K562 (cell line): ENCODE results near the gene ARHGEF17. TPM values are rescaled to one million over a fixed set of nuclear protein-coding genes. Genes with fewer than 3 reads are reported as not detected.

Source experiments
- CBX3 ChIP-seq, 2 experiments: IDR thresholded peaks; 1 replicate in 1 of 2; 2 replicates in 1 of 2; pipeline ENCODE4 v1.6.1; 2012; ENCODE audit warnings: inconsistent platforms in 2 of 2, low read length in 2 of 2, borderline replicate concordance in 1 of 2, control low read depth in 1 of 2
- CTBP1 ChIP-seq: fragments of 450-650 bp; IDR thresholded peaks from 2 replicates; pipeline ENCODE4 v1.6.1; 2016; ENCODE audit warnings: borderline replicate concordance
- ETV5 ChIP-seq: sonication (generic); formaldehyde crosslinking; IDR thresholded peaks from 2 replicates; pipeline ENCODE4 v1.4.0; 2020; ENCODE audit warnings: low read depth, mild to moderate bottlenecking, missing genetic modification reagents
- HCFC1 ChIP-seq: IDR thresholded peaks from 2 replicates; pipeline ENCODE4 v1.6.1; 2012; ENCODE audit warnings: low read depth, low read length, improper control_type of control experiment
- HMG20B ChIP-seq: fragments of 250-450 bp; sonication (Bioruptor Pico); IDR thresholded peaks from 2 replicates; pipeline ENCODE4 v1.5.0; 2021; ENCODE audit warnings: mild to moderate bottlenecking
- LARP7 ChIP-seq: fragments of 450-650 bp; IDR thresholded peaks from 2 replicates; pipeline ENCODE4 v1.6.1; 2016
- NFYB ChIP-seq: IDR thresholded peaks from 2 replicates; pipeline ENCODE4 v1.6.1; 2011; ENCODE audit warnings: mild to moderate bottlenecking, moderate library complexity; ENCODE audit not compliant: insufficient read length; ENCODE audit errors: extremely low read depth
- RAD21 ChIP-seq, 2 experiments: fragments of 250-450 bp in 1 of 2; fragments of 450-650 bp in 1 of 2; sonication (Bioruptor Pico) in 1 of 2; formaldehyde crosslinking in 1 of 2; IDR thresholded peaks in 1 of 2; conservative IDR thresholded peaks in 1 of 2; 2 replicates each; pipeline versions ENCODE4 v1.4.0 to v1.8.0; 2020 to 2022; ENCODE audit warnings: mild to moderate bottlenecking in 2 of 2, moderate library complexity in 1 of 2
- SP1 ChIP-seq: sonication (generic); formaldehyde crosslinking; IDR thresholded peaks from 2 replicates; pipeline ENCODE4 v1.8.1; 2022; ENCODE audit warnings: mild to moderate bottlenecking, missing genetic modification reagents
- WHSC1 ChIP-seq: IDR thresholded peaks from one replicate; pipeline ENCODE4 v1.6.1; 2012; ENCODE audit warnings: low read length, control low read depth, inconsistent platforms
- XRCC4 ChIP-seq: IDR thresholded peaks from one replicate; pipeline ENCODE4 v1.6.1; 2011; ENCODE audit not compliant: insufficient read depth, insufficient read length; ENCODE audit errors: extremely low read depth
- ZNF766 ChIP-seq: fragments of 200-800 bp; sonication (Bioruptor generic); conservative IDR thresholded peaks from 2 replicates; pipeline ENCODE4 v1.6.1; 2016; ENCODE audit warnings: missing genetic modification characterization, missing compliant biosample characterization
- polyA plus RNA-seq, 8 experiments: library from polyadenylated mRNA; depleted of rRNA in 4 of 8; stranded (reverse) in 5 of 8; unstranded in 3 of 8; fragments of >200 nt; fragmentation: Nextera tagmentation in 2 of 8; fragmentation: Illumina TruSeq in 1 of 8; extraction: Ambion mirVana in 2 of 8; extraction: Trizol in 1 of 8; gene quantifications; 2 replicates each; pipeline versions ENCODE4 v1.2.1 to v1.2.3, GENCODE V29; 2011 to 2014; ENCODE audit warnings: inconsistent platforms in 1 of 8, missing spikeins in 1 of 8
- total RNA-seq, 7 experiments: library from RNA; depleted of rRNA in 6 of 7; stranded (reverse); fragments of >200 nt in 6 of 7; fragmentation: Illumina TruSeq in 2 of 7; extraction: Trizol in 2 of 7; gene quantifications; 2 replicates each; pipeline versions ENCODE4 v1.2.1 to v1.2.3, GENCODE V29; 2011 to 2021; ENCODE audit warnings: low replicate concordance in 1 of 7
- TF ChIP-seq, protein P1 (sequence below): sonication (generic); formaldehyde crosslinking; IDR thresholded peaks from 2 replicates; pipeline ENCODE4 v1.8.0; 2022; ENCODE audit warnings: missing genetic modification reagents, mild to moderate bottlenecking, moderate library complexity, borderline replicate concordance
- TF ChIP-seq, protein P2 (sequence below): IDR thresholded peaks from 2 replicates; pipeline ENCODE4 v1.6.1; 2012; ENCODE audit warnings: low read depth, low read length, improper control_type of control experiment, borderline replicate concordance
- TF ChIP-seq, protein P3 (sequence below): fragments of 250-450 bp; sonication (Bioruptor Pico); IDR thresholded peaks from 2 replicates; pipeline ENCODE4 v1.5.0; 2022; ENCODE audit warnings: mild to moderate bottlenecking
- TF ChIP-seq, protein P4 (sequence below): fragments of 250-450 bp; sonication (Bioruptor Pico); IDR thresholded peaks from 2 replicates; pipeline ENCODE4 v1.8.0; 2021; ENCODE audit warnings: borderline replicate concordance, mild to moderate bottlenecking, moderate library complexity; ENCODE audit not compliant: poor library complexity, severe bottlenecking
- TF ChIP-seq, protein P5 (sequence below): fragments of 450-650 bp; formaldehyde crosslinking; IDR thresholded peaks from 2 replicates; pipeline ENCODE4 v1.4.0; 2020; ENCODE audit warnings: mild to moderate bottlenecking, moderate library complexity

ARHGEF17 gene
- total and polyA plus RNA-seq, 9 of the 15 experiments (the other 6 are each of a cell fraction or from before 2014, with no cell fraction given): 0.04 to 0.68 (median 0.10) TPM; not detected in 2

DNA sequence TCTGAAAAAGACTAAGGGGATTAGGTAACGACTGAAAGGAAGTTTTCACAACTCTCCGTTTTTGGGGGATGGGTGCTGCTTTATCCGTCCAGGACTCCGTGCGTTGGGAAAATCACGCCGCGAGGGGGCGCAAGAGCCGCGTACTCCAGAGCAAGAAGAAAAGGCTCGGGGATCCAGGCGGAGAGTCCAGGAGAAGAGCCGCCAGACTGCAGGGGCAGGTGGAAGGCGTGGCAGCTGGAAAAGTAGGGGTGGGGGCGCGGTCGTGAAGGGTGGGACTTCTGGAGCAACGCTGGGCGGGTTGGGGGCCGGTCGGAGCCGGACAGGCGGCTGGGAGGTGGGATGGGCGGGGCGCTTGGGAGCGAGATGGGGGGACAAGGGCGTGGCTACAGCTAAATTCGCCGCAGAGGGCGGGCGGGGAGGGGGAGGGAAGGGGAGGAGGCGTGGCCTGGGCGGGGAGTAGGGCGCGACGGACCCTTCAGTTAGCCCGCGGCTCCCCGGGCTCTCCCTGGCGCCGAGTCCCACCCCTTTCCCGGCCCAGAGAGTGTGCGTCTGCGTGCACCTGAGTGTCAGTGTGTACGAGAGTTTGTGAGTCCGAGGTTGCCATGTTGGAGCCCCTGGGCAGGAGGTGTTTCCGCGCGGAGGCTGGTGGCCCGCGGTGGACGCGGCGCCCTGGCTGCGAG is 613 bp upstream of the ARHGEF17 start (continued):
- TF ChIP-seq CTBP1: peak; percentile 60
- peak; percentile 10; the same call in 1 of the 2 replicates for TF ChIP-seq HCFC1
- TF ChIP-seq, protein P1, sequence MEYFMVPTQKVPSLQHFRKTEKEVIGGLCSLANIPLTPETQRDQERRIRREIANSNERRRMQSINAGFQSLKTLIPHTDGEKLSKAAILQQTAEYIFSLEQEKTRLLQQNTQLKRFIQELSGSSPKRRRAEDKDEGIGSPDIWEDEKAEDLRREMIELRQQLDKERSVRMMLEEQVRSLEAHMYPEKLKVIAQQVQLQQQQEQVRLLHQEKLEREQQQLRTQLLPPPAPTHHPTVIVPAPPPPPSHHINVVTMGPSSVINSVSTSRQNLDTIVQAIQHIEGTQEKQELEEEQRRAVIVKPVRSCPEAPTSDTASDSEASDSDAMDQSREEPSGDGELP: peak; percentile 60
- TF ChIP-seq LARP7: no peak
- TF ChIP-seq, protein P2, sequence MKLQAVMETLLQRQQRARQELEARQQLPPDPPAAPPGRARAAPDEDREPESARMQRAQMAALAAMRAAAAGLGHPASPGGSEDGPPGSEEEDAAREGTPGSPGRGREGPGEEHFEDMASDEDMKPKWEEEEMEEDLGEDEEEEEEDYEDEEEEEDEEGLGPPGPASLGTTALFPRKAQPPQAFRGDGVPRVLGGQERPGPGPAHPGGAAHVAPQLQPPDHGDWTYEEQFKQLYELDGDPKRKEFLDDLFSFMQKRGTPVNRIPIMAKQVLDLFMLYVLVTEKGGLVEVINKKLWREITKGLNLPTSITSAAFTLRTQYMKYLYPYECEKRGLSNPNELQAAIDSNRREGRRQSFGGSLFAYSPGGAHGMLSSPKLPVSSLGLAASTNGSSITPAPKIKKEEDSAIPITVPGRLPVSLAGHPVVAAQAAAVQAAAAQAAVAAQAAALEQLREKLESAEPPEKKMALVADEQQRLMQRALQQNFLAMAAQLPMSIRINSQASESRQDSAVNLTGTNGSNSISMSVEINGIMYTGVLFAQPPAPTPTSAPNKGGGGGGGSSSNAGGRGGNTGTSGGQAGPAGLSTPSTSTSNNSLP: no peak
- TF ChIP-seq ZNF766 (CRISPR knock-in tag): no peak
- TF ChIP-seq, protein P3, sequence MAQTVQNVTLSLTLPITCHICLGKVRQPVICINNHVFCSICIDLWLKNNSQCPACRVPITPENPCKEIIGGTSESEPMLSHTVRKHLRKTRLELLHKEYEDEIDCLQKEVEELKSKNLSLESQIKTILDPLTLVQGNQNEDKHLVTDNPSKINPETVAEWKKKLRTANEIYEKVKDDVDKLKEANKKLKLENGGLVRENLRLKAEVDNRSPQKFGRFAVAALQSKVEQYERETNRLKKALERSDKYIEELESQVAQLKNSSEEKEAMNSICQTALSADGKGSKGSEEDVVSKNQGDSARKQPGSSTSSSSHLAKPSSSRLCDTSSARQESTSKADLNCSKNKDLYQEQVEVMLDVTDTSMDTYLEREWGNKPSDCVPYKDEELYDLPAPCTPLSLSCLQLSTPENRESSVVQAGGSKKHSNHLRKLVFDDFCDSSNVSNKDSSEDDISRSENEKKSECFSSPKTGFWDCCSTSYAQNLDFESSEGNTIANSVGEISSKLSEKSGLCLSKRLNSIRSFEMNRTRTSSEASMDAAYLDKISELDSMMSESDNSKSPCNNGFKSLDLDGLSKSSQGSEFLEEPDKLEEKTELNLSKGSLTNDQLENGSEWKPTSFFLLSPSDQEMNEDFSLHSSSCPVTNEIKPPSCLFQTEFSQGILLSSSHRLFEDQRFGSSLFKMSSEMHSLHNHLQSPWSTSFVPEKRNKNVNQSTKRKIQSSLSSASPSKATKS: no peak
- no peak for TF ChIP-seq NFYB
- TF ChIP-seq, protein P4, sequence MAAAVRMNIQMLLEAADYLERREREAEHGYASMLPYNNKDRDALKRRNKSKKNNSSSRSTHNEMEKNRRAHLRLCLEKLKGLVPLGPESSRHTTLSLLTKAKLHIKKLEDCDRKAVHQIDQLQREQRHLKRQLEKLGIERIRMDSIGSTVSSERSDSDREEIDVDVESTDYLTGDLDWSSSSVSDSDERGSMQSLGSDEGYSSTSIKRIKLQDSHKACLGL (CRISPR knock-in tag): no peak
- TF ChIP-seq RAD21 (CRISPR knock-in tag; conservative IDR thresholded peaks at IDR 0.05 in 1 of 2, IDR thresholded peaks at IDR 0.05 in 1 of 2): peak; percentile 83 to 91
- no peak for TF ChIP-seq XRCC4
- TF ChIP-seq ETV5 (CRISPR knock-in tag): 0 out of 2 replicates have a peak, but pooled peaks have one; percentile 24
- TF ChIP-seq, protein P5, sequence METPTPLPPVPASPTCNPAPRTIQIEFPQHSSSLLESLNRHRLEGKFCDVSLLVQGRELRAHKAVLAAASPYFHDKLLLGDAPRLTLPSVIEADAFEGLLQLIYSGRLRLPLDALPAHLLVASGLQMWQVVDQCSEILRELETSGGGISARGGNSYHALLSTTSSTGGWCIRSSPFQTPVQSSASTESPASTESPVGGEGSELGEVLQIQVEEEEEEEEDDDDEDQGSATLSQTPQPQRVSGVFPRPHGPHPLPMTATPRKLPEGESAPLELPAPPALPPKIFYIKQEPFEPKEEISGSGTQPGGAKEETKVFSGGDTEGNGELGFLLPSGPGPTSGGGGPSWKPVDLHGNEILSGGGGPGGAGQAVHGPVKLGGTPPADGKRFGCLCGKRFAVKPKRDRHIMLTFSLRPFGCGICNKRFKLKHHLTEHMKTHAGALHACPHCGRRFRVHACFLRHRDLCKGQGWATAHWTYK (CRISPR knock-in tag): no peak
- no peak for TF ChIP-seq WHSC1
- no peak for TF ChIP-seq HMG20B (CRISPR knock-in tag)
- TF ChIP-seq SP1 (CRISPR knock-in tag): peak; percentile 25
- TF ChIP-seq CBX3 (IDR thresholded peaks at IDR 0.05; ENCODE audit: borderline replicate concordance in 1 of 2, low read length in 2 of 2): no peak
